ENCODE measurements around the gene MCOLN2.

Gene MCOLN2

GRCh38 chr1:84890566-84890965, 106.3 kb downstream of the MCOLN2 start:
- no peak for DNase-seq

- no peak for DNase-seq
Observed at GRCh38 chr1:84889437-84889836, 107.5 kb downstream of the MCOLN2 start.

GRCh38 chr1:84888753-84889152, 108.2 kb downstream of the MCOLN2 start:
- no peak for DNase-seq

- DNase-seq, result no peak
Observed at GRCh38 chr1:84887261-84887934, 109.5 kb downstream of the MCOLN2 start.

- DNase-seq, result no peak
Observed at GRCh38 chr1:84885469-84885868, 111.4 kb downstream of the MCOLN2 start.

- no peak for DNase-seq
Observed at GRCh38 chr1:84884671-84885389, 112.1 kb downstream of the MCOLN2 start.

- no peak for DNase-seq
Observed at GRCh38 chr1:84883286-84883685, 113.6 kb downstream of the MCOLN2 start.

- no peak for DNase-seq
Observed at GRCh38 chr1:84877592-84877991, 119.3 kb downstream of the MCOLN2 start.

- no peak for DNase-seq
Observed at GRCh38 chr1:84876353-84876752, 120.6 kb downstream of the MCOLN2 start.

All from hippocampal formation (tissue), 2 donors.